GM12878 (cell line): ENCODE results near the gene GRAMD1A.

ENCODE experiments used
- CEBPB ChIP-seq, 2 experiments: fragments of 150-350 bp in 1 of 2; IDR thresholded peaks; 2 replicates each; pipeline ENCODE4 v1.6.1; 2012 to 2014; ENCODE audit warnings: low read depth in 2 of 2, low read length in 2 of 2, borderline replicate concordance in 1 of 2, inconsistent platforms in 1 of 2
- EGR1 ChIP-seq, 2 experiments: IDR thresholded peaks; 1 replicate in 1 of 2; 2 replicates in 1 of 2; pipeline ENCODE4 v1.6.1; 2011 to 2012; ENCODE audit warnings: low read depth in 2 of 2, low read length in 2 of 2, borderline replicate concordance in 1 of 2, mild to moderate bottlenecking in 1 of 2, moderate library complexity in 1 of 2
- GABPA ChIP-seq: IDR thresholded peaks from 2 replicates; pipeline ENCODE4 v1.6.1; 2014; ENCODE audit warnings: antibody characterized with exemption, low read depth, mild to moderate bottlenecking, inconsistent platforms
- NR2C2 ChIP-seq: IDR thresholded peaks from 2 replicates; pipeline ENCODE4 v1.6.1; 2011; ENCODE audit warnings: borderline replicate concordance, low read depth; ENCODE audit not compliant: control insufficient read depth, insufficient read length
- POLR2A ChIP-seq: IDR thresholded peaks from 2 replicates; pipeline ENCODE4 v1.6.1; 2011; ENCODE audit warnings: low read depth, mild to moderate bottlenecking, low read length
- SIN3A ChIP-seq: IDR thresholded peaks from 2 replicates; pipeline ENCODE4 v1.6.1; 2012; ENCODE audit warnings: low read depth, low read length, improper control_type of control experiment
- SRF ChIP-seq, 2 experiments: IDR thresholded peaks; 2 replicates each; pipeline ENCODE4 v1.6.1; 2011; ENCODE audit warnings: low read depth in 2 of 2, low read length in 2 of 2, mild to moderate bottlenecking in 1 of 2, moderate library complexity in 1 of 2
- TAF1 ChIP-seq: IDR thresholded peaks from 2 replicates; pipeline ENCODE4 v1.6.1; 2011; ENCODE audit warnings: mild to moderate bottlenecking, low read depth, low read length, borderline replicate concordance
- ZNF384 ChIP-seq: IDR thresholded peaks from 2 replicates; pipeline ENCODE4 v1.6.1; 2012; ENCODE audit warnings: low read depth, mild to moderate bottlenecking, low read length, improper control_type of control experiment, borderline replicate concordance
- TF ChIP-seq, protein P1 (sequence below), 3 experiments: IDR thresholded peaks in 2 of 3; conservative IDR thresholded peaks in 1 of 3; 2 replicates each; pipeline ENCODE4 v1.5.1; 2011; ENCODE audit warnings: low read depth in 3 of 3, low read length in 3 of 3, mild to moderate bottlenecking in 3 of 3, control low read depth in 2 of 3, moderate library complexity in 2 of 3, inconsistent platforms in 1 of 3, mixed read lengths in 1 of 3; ENCODE audit not compliant: control insufficient read depth in 2 of 3, insufficient read depth in 1 of 3; ENCODE audit errors: extremely low read depth in 1 of 3

- TF ChIP-seq POLR2A (no peak), NR2C2 (no peak), GABPA (no peak), SIN3A (no peak), ZNF384 (no peak), EGR1 (IDR thresholded peaks at IDR 0.05; ENCODE audit: borderline replicate concordance in 1 of 2, low read depth in 2 of 2, low read length in 2 of 2) (no peak), CEBPB (IDR thresholded peaks at IDR 0.05; ENCODE audit: borderline replicate concordance in 1 of 2, low read depth in 2 of 2, low read length in 2 of 2) (no peak), TAF1 (no peak), SRF (IDR thresholded peaks at IDR 0.05; ENCODE audit: low read depth in 2 of 2, low read length in 2 of 2) (no peak)
- TF ChIP-seq, protein P1, sequence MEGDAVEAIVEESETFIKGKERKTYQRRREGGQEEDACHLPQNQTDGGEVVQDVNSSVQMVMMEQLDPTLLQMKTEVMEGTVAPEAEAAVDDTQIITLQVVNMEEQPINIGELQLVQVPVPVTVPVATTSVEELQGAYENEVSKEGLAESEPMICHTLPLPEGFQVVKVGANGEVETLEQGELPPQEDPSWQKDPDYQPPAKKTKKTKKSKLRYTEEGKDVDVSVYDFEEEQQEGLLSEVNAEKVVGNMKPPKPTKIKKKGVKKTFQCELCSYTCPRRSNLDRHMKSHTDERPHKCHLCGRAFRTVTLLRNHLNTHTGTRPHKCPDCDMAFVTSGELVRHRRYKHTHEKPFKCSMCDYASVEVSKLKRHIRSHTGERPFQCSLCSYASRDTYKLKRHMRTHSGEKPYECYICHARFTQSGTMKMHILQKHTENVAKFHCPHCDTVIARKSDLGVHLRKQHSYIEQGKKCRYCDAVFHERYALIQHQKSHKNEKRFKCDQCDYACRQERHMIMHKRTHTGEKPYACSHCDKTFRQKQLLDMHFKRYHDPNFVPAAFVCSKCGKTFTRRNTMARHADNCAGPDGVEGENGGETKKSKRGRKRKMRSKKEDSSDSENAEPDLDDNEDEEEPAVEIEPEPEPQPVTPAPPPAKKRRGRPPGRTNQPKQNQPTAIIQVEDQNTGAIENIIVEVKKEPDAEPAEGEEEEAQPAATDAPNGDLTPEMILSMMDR (IDR thresholded peaks at IDR 0.05 in 2 of 3, conservative IDR thresholded peaks at IDR 0.05 in 1 of 3; ENCODE audit: control insufficient read depth in 2 of 3, extremely low read depth in 1 of 3, insufficient read depth in 1 of 3, low read depth in 3 of 3, low read length in 3 of 3) = no peak
Measured at GRCh38 chr19:35011737-35012682, 11.9 kb downstream of the GRAMD1A start.
